ENCODE data around the gene TMEM74B.

Gene TMEM74B

DNA sequence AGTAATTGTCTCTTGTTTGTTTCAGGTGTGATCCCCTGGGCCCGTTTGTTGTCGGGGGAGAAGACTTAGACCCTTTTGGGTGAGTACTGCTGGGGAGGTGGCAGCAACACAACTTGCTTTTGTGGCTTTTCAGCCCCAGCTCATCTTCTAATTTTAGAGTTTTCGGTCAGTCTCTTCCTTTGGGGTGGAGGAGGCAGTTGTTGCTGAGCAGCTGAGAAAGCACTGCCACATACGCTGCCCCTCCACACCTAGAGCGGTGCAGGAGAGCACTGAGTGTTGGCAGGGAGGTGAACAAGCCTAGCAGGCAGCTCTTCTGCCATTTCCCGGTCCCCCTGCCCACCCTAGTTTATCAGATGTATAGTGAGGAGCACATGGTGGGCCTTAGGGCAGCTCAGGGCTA is 21.7 kb downstream of the TMEM74B start:
- no peak overlapping the region for H3K4me3 ChIP-seq (ENCODE audit: low read depth, low read length)
- no peak overlapping the region for H3K27ac ChIP-seq (ENCODE audit: extremely low read depth, low read depth, low read length)
- H3K4me1 ChIP-seq (ENCODE audit: control insufficient read depth, insufficient read depth, low read length): no peaks in the 10 kb centered on the region
- no peaks in the 10 kb centered on the region for H3K9me3 ChIP-seq (ENCODE audit: control insufficient read depth, insufficient read depth, low read depth, low read length)
- ChIA-PET CTCF (interaction anchor here (1.0 kb wide), 1 partner anchor 54 kb away, joined by 7 read pairs; no protein-coding TSS in a partner anchor), POLR2A (no interaction called here)
- TF ChIP-seq ZNF768 (tag by site-specific recombination; IDR thresholded peaks at IDR 0.05) (no peak), HOXD13 (CRISPR knock-in tag; IDR thresholded peaks at IDR 0.05; ENCODE audit: borderline replicate concordance) (no peak)
- H3K36me3 ChIP-seq (ENCODE audit: control insufficient read depth in 2 of 2, insufficient read depth in 1 of 2, low read length in 2 of 2): peaks cover 20 to 81% of the 10 kb centered on the region in 2 experiments

DNA sequence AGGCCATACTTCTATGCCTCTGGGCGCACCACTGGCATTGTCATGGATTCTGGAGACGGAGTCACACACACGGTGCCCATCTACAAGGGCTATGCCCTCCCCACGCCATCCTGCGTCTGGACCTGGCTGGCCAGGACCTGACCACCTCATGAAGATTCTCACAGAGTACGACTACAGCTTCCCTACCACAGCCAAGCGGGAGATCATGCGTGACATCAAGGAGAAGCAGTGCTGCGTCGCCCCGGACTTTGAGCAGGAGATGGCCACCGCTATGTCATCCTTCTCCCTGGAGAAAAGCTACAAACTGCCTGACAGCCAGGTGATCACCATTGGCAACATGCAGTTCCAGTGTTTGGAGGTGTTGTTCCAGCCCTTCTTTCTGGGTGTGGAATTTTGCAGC is 23.8 kb downstream of the TMEM74B start:
- H3K9me3 ChIP-seq (ENCODE audit: control insufficient read depth, insufficient read depth, low read depth, low read length): no peaks in the 10 kb centered on the region
- TF ChIP-seq, protein P1, sequence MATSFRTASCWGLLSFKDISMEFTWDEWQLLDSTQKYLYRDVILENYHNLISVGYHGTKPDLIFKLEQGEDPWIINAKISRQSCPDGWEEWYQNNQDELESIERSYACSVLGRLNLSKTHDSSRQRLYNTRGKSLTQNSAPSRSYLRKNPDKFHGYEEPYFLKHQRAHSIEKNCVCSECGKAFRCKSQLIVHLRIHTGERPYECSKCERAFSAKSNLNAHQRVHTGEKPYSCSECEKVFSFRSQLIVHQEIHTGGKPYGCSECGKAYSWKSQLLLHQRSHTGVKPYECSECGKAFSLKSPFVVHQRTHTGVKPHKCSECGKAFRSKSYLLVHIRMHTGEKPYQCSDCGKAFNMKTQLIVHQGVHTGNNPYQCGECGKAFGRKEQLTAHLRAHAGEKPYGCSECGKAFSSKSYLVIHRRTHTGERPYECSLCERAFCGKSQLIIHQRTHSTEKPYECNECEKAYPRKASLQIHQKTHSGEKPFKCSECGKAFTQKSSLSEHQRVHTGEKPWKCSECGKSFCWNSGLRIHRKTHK (tag by site-specific recombination; IDR thresholded peaks at IDR 0.05): no peak
- TF ChIP-seq ZNF292 (tag by site-specific recombination; IDR thresholded peaks at IDR 0.05; ENCODE audit: borderline replicate concordance, low read depth): no peak
- TF ChIP-seq ZFP69B (tag by site-specific recombination; IDR thresholded peaks at IDR 0.05): no peak
- TF ChIP-seq HOXD13 (CRISPR knock-in tag; IDR thresholded peaks at IDR 0.05; ENCODE audit: borderline replicate concordance): no peak
- TF ChIP-seq, protein P2, sequence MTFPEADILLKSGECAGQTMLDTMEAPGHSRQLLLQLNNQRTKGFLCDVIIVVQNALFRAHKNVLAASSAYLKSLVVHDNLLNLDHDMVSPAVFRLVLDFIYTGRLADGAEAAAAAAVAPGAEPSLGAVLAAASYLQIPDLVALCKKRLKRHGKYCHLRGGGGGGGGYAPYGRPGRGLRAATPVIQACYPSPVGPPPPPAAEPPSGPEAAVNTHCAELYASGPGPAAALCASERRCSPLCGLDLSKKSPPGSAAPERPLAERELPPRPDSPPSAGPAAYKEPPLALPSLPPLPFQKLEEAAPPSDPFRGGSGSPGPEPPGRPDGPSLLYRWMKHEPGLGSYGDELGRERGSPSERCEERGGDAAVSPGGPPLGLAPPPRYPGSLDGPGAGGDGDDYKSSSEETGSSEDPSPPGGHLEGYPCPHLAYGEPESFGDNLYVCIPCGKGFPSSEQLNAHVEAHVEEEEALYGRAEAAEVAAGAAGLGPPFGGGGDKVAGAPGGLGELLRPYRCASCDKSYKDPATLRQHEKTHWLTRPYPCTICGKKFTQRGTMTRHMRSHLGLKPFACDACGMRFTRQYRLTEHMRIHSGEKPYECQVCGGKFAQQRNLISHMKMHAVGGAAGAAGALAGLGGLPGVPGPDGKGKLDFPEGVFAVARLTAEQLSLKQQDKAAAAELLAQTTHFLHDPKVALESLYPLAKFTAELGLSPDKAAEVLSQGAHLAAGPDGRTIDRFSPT (tag by site-specific recombination; IDR thresholded peaks at IDR 0.05): no peak
- no peak for TF ChIP-seq MZF1 (tag by site-specific recombination; IDR thresholded peaks at IDR 0.05; ENCODE audit: borderline replicate concordance)
- TF ChIP-seq ZNF114 (tag by site-specific recombination; IDR thresholded peaks at IDR 0.05): no peak
- no peak for TF ChIP-seq ZNF366 (tag by site-specific recombination; conservative IDR thresholded peaks at IDR 0.05)
- TF ChIP-seq ZNF521 (tag by site-specific recombination; IDR thresholded peaks at IDR 0.05): no peak
- TF ChIP-seq TRIM28 (IDR thresholded peaks at IDR 0.05; ENCODE audit: borderline replicate concordance, low read length): no peak
- TF ChIP-seq ZNF202 (tag by site-specific recombination; IDR thresholded peaks at IDR 0.05; ENCODE audit: borderline replicate concordance): no peak
- TF ChIP-seq, protein P3, sequence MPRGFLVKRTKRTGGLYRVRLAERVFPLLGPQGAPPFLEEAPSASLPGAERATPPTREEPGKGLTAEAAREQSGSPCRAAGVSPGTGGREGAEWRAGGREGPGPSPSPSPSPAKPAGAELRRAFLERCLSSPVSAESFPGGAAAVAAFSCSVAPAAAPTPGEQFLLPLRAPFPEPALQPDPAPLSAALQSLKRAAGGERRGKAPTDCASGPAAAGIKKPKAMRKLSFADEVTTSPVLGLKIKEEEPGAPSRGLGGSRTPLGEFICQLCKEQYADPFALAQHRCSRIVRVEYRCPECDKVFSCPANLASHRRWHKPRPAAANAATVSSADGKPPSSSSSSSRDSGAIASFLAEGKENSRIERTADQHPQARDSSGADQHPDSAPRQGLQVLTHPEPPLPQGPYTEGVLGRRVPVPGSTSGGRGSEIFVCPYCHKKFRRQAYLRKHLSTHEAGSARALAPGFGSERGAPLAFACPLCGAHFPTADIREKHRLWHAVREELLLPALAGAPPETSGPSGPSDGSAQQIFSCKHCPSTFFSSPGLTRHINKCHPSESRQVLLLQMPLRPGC (tag by site-specific recombination; IDR thresholded peaks at IDR 0.05): no peak
- peaks cover 9 to 63% of the 10 kb centered on the region in 2 experiments for H3K36me3 ChIP-seq (ENCODE audit: control insufficient read depth in 2 of 2, insufficient read depth in 1 of 2, low read length in 2 of 2)
- no peak overlapping the region for H3K27ac ChIP-seq (ENCODE audit: extremely low read depth, low read depth, low read length)
- ChIA-PET POLR2A (no interaction called here), CTCF (interaction anchor here (0.8 kb wide), 1 partner anchor 25 kb away, joined by 3 read pairs; no protein-coding TSS in a partner anchor)
- H3K4me3 ChIP-seq (ENCODE audit: low read depth, low read length): no peak overlapping the region
- H3K4me1 ChIP-seq (ENCODE audit: control insufficient read depth, insufficient read depth, low read length): no peaks in the 10 kb centered on the region

DNA sequence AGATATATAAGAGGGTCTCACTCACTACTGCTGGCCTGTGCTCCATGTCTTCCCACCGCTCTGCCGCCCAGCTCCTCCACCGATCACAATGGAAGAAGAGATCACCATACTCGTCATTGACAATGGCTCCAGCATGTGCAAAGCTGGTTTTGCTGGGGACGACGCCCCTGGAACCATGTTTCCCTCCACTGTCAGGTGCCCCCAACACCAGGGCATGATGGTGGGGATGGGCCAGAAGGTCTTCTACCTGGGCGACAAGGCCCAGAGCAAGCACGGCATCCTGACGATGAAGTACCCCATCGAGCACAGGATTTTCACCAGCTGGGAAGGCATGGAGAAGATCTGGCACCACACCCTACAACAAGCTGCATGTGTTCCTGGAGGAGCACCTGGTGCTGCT is 24.3 kb downstream of the TMEM74B start:
- H3K27ac ChIP-seq (ENCODE audit: extremely low read depth, low read depth, low read length): no peak overlapping the region
- H3K9me3 ChIP-seq (ENCODE audit: control insufficient read depth, insufficient read depth, low read depth, low read length): no peaks in the 10 kb centered on the region
- no peaks in the 10 kb centered on the region for H3K4me1 ChIP-seq (ENCODE audit: control insufficient read depth, insufficient read depth, low read length)
- ChIA-PET CTCF (interaction anchor here (0.8 kb wide), 1 partner anchor 26 kb away, joined by 3 read pairs; no protein-coding TSS in a partner anchor), POLR2A (no interaction called here)
- no peak overlapping the region for H3K4me3 ChIP-seq (ENCODE audit: low read depth, low read length)
- H3K36me3 ChIP-seq (ENCODE audit: control insufficient read depth in 2 of 2, insufficient read depth in 1 of 2, low read length in 2 of 2): peaks cover 4 to 63% of the 10 kb centered on the region in 2 experiments
- TF ChIP-seq ZNF133 (tag by site-specific recombination; IDR thresholded peaks at IDR 0.05) (no peak), ZNF521 (tag by site-specific recombination; IDR thresholded peaks at IDR 0.05) (no peak)
- TF ChIP-seq, protein P4, sequence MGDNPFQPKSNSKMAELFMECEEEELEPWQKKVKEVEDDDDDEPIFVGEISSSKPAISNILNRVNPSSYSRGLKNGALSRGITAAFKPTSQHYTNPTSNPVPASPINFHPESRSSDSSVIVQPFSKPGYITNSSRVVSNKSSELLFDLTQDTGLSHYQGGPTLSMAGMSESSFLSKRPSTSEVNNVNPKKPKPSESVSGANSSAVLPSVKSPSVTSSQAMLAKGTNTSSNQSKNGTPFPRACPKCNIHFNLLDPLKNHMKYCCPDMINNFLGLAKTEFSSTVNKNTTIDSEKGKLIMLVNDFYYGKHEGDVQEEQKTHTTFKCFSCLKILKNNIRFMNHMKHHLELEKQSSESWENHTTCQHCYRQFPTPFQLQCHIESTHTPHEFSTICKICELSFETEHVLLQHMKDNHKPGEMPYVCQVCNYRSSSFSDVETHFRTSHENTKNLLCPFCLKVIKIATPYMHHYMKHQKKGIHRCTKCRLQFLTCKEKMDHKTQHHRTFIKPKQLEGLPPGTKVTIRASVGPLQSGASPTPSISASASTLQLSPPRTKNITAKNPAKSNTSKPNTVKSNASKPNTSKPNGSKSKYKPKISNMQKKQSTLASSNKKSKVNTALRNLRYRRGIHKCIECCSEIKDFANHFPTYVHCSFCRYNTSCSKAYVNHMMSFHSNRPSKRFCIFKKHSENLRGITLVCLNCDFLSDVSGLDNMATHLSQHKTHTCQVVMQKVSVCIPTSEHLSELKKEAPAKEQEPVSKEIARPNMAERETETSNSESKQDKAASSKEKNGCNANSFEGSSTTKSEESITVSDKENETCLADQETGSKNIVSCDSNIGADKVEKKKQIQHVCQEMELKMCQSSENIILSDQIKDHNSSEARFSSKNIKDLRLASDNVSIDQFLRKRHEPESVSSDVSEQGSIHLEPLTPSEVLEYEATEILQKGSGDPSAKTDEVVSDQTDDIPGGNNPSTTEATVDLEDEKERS (tag by site-specific recombination; IDR thresholded peaks at IDR 0.05): no peak
- TF ChIP-seq, protein P5, sequence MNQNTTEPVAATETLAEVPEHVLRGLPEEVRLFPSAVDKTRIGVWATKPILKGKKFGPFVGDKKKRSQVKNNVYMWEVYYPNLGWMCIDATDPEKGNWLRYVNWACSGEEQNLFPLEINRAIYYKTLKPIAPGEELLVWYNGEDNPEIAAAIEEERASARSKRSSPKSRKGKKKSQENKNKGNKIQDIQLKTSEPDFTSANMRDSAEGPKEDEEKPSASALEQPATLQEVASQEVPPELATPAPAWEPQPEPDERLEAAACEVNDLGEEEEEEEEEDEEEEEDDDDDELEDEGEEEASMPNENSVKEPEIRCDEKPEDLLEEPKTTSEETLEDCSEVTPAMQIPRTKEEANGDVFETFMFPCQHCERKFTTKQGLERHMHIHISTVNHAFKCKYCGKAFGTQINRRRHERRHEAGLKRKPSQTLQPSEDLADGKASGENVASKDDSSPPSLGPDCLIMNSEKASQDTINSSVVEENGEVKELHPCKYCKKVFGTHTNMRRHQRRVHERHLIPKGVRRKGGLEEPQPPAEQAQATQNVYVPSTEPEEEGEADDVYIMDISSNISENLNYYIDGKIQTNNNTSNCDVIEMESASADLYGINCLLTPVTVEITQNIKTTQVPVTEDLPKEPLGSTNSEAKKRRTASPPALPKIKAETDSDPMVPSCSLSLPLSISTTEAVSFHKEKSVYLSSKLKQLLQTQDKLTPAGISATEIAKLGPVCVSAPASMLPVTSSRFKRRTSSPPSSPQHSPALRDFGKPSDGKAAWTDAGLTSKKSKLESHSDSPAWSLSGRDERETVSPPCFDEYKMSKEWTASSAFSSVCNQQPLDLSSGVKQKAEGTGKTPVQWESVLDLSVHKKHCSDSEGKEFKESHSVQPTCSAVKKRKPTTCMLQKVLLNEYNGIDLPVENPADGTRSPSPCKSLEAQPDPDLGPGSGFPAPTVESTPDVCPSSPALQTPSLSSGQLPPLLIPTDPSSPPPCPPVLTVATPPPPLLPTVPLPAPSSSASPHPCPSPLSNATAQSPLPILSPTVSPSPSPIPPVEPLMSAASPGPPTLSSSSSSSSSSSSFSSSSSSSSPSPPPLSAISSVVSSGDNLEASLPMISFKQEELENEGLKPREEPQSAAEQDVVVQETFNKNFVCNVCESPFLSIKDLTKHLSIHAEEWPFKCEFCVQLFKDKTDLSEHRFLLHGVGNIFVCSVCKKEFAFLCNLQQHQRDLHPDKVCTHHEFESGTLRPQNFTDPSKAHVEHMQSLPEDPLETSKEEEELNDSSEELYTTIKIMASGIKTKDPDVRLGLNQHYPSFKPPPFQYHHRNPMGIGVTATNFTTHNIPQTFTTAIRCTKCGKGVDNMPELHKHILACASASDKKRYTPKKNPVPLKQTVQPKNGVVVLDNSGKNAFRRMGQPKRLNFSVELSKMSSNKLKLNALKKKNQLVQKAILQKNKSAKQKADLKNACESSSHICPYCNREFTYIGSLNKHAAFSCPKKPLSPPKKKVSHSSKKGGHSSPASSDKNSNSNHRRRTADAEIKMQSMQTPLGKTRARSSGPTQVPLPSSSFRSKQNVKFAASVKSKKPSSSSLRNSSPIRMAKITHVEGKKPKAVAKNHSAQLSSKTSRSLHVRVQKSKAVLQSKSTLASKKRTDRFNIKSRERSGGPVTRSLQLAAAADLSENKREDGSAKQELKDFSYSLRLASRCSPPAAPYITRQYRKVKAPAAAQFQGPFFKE (tag by site-specific recombination; IDR thresholded peaks at IDR 0.05; ENCODE audit: borderline replicate concordance): no peak
